Measurements from ENCODE around the gene A1CF. TPM values are rescaled to one million over a fixed set of nuclear protein-coding genes. Genes with fewer than 3 reads are reported as not detected.

Gene A1CF
- total RNA-seq, 1 donor = not detected

DNA sequence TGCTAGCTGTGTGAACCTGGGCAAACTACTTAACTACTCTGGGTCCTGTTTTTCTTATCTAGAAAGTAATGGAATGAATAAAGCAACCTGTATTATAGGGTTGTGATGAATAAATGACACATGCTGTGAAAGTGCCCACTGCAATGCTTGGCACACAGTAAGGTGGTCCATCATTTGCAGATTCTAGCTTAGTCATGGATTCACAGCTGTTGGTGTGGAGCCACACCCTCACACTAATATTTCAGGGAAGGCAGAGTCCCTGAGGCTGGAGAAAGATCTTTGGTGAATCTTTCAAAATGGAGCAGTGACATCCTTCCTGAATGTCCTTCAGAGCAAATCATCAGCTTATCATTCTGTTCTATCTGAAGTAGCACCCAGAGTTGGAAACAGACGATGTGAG is 60.6 kb downstream of the A1CF start:
- TF ChIP-seq, protein P1, sequence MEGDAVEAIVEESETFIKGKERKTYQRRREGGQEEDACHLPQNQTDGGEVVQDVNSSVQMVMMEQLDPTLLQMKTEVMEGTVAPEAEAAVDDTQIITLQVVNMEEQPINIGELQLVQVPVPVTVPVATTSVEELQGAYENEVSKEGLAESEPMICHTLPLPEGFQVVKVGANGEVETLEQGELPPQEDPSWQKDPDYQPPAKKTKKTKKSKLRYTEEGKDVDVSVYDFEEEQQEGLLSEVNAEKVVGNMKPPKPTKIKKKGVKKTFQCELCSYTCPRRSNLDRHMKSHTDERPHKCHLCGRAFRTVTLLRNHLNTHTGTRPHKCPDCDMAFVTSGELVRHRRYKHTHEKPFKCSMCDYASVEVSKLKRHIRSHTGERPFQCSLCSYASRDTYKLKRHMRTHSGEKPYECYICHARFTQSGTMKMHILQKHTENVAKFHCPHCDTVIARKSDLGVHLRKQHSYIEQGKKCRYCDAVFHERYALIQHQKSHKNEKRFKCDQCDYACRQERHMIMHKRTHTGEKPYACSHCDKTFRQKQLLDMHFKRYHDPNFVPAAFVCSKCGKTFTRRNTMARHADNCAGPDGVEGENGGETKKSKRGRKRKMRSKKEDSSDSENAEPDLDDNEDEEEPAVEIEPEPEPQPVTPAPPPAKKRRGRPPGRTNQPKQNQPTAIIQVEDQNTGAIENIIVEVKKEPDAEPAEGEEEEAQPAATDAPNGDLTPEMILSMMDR (IDR thresholded peaks at IDR 0.05; ENCODE audit: insufficient read depth, low read depth, low read length) = no peak
- H3K4me3 ChIP-seq (ENCODE audit: low read depth, low read length) = no peak overlapping the region
- DNase-seq (ENCODE audit: low read depth) = no peak

DNA sequence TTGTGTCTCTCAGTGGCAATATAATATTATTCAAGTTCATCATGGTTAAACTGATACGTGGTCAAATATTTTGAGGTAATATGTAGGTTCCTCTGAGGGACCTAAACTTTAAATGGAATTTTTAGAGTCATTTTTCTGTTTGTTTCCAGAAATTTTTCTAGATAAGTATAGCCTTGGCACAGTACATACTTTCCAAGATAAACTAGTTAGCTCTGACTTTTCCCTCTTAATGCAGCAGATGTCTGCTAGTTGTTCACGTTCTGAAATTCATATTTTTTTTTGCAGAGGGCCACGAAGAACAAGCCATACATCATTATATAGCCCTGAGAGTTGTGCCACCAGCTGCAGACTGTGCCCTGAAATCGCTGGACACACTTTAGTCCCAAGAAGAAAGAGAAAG is 61.6 kb downstream of the A1CF start:
- H3K4me3 ChIP-seq (ENCODE audit: low read depth, low read length) = no peak overlapping the region
- DNase-seq (ENCODE audit: low read depth) = no peak
- TF ChIP-seq, protein P1 (IDR thresholded peaks at IDR 0.05; ENCODE audit: insufficient read depth, low read depth, low read length) = no peak

DNA sequence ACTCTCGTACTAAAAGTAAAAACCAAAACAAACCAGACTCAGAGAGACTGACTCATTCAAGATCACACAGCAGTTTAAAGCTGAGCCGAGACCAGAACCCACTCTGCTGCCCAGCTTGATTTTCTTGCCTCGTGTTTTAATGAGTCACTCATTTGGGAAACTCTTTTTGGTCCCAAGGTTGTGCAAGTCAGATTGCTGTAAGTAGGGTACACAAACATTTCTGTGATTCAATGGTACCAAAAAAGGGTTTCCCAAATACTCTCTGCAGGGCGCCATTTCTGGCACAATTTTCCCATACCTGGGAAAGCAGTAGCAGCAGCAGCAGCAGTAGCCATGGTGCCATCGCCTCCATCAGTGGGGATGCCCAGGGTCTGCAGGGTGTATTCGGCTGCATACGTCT is 75.8 kb downstream of the A1CF start:
- no peak for DNase-seq (ENCODE audit: low read depth)
- H3K4me3 ChIP-seq (ENCODE audit: low read depth, low read length) = no peak overlapping the region
- TF ChIP-seq, protein P1 (IDR thresholded peaks at IDR 0.05; ENCODE audit: insufficient read depth, low read depth, low read length) = no peak

DNA sequence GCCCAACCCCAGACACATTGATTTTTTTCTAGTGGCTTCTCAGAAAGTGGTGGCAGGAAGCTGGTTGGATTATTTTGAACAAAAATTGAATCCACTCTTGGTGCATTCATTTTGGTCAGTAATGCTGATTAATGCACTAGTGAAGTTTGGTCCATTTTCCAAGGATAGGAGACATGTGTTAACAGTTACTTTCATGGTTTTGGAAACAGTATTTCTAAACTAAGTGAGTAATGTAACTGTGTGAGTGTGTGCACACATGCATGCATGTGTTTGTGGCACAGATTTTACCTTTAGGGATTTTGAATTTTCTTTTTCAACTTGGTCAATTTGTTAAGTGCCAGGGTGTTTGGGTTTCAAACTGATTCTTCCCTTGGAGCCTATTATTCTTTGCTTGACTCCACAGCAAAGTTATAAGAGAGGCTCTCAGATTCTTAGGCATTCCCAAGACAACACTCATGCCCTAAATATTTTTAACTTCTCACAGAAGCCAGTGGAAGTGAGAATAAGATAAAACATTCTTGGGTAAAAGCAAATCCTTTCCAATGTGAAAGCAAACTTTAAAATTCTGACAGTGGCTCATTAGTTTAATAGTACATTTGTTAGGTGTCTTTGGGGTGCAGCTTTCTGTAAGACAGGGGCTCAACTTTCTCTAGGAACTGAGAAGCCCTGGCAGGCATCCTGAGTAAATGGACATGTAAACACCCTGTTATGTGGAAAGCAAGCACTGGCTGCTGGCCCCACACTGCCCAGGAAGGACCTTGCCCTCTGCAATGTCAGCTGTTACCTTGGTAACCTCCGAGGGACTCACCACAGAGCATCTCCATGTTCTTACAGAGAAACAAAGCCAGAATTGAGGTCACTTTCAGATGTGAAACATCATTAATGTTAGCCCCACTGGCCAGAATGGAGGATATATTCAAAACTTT is 77.3 kb downstream of the A1CF start:
- no peak for DNase-seq (ENCODE audit: low read depth)
- TF ChIP-seq, protein P1 (IDR thresholded peaks at IDR 0.05; ENCODE audit: insufficient read depth, low read depth, low read length) = no peak
- H3K4me3 ChIP-seq (ENCODE audit: low read depth, low read length) = no peak overlapping the region

DNA sequence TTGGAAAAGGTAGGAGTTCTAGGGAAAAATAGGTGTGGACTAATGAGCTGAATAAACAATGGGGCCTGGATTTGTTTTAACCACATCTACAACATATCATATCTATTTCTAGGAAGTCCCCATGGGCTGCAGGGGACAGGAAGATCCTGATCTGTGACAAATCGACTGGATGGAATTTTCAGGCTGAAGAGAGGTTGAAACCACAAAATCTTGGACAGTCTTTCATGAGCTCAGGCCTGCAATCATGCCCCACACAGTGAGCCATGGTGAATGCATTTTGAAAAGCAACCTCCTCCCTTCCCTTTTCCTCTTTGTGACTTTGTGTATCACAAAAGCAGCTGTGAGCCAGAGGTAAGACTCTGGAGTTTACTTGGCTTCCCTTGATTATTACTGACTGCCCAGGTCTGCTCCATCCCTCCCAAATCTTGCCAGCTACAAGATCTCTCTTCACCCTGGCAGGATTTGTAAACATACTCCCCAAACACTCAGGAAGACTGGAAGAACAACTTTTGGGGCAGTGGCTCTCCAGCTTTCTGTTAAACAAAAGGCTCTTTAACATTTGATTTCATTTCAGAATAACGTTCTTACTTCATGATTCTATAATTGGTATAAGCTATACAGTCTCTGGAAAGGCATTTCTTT is 79.3 kb downstream of the A1CF start:
- TF ChIP-seq, protein P1 (IDR thresholded peaks at IDR 0.05; ENCODE audit: insufficient read depth, low read depth, low read length) = no peak
- no peak for DNase-seq (ENCODE audit: low read depth)
- H3K4me3 ChIP-seq (ENCODE audit: low read depth, low read length) = no peak overlapping the region

DNA sequence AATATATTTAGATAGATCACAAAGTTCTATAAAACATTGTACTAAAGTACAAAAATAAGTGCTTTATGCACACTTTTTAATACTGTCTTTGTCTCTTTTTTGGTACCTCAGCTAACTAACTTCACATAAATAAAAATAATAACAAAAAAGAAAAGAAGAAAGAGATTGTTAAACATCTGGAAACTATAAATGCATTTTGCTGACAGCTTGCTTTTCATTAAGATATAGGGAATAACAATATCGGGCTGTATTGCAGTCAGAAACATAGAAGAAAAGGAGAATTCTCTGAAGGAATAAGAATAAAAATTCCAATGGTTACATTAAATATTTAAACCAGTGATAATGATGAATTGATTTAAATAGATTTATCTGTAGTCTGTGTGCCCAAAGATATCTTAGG is 85.8 kb downstream of the A1CF start:
- no peak overlapping the region for H3K4me3 ChIP-seq (ENCODE audit: low read depth, low read length)
- TF ChIP-seq, protein P1 (IDR thresholded peaks at IDR 0.05; ENCODE audit: insufficient read depth, low read depth, low read length) = no peak
- DNase-seq (ENCODE audit: low read depth) = no peak
